ENCODE measurements around the gene ADAD2.

- TF ChIP-seq, protein P1, sequence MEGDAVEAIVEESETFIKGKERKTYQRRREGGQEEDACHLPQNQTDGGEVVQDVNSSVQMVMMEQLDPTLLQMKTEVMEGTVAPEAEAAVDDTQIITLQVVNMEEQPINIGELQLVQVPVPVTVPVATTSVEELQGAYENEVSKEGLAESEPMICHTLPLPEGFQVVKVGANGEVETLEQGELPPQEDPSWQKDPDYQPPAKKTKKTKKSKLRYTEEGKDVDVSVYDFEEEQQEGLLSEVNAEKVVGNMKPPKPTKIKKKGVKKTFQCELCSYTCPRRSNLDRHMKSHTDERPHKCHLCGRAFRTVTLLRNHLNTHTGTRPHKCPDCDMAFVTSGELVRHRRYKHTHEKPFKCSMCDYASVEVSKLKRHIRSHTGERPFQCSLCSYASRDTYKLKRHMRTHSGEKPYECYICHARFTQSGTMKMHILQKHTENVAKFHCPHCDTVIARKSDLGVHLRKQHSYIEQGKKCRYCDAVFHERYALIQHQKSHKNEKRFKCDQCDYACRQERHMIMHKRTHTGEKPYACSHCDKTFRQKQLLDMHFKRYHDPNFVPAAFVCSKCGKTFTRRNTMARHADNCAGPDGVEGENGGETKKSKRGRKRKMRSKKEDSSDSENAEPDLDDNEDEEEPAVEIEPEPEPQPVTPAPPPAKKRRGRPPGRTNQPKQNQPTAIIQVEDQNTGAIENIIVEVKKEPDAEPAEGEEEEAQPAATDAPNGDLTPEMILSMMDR (IDR thresholded peaks at IDR 0.05), result no peak
- TF ChIP-seq POLR2A (IDR thresholded peaks at IDR 0.05), result no peak
These were observed 55.2 kb downstream of the ADAD2 start for GRCh38 chr16:84245956-84246678.
